Mesendoderm (in vitro differentiated cells): ENCODE results near the gene TAGLN2.

Source experiments
- DNase-seq: peaks from one replicate; pipeline ENCODE4 v3.0.0; 2013
- H2AK5ac ChIP-seq: 2 replicates; pipeline ENCODE4 v1.6.1; 2013; ENCODE audit warnings: low read length, inconsistent platforms
- H2BK120ac ChIP-seq: 2 replicates; pipeline ENCODE4 v1.6.1; 2013; ENCODE audit warnings: low read depth, mild to moderate bottlenecking, low read length, moderate library complexity, mixed read lengths
- H2BK15ac ChIP-seq: replicated peaks from 2 replicates; pipeline ENCODE4 v1.6.1; 2013; ENCODE audit warnings: low read depth, mild to moderate bottlenecking, moderate library complexity
- H2BK5ac ChIP-seq: 2 replicates; pipeline ENCODE4 v1.6.1; 2013; ENCODE audit warnings: low read length, inconsistent platforms
- H3K18ac ChIP-seq: 2 replicates; pipeline ENCODE4 v1.6.1; 2013; ENCODE audit warnings: mild to moderate bottlenecking, low read length, mixed read lengths
- H3K23ac ChIP-seq: one replicate; pipeline ENCODE4 v1.6.1; 2013; ENCODE audit warnings: low read length
- H3K27ac ChIP-seq: 2 replicates; pipeline ENCODE4 v1.5.1; 2013; ENCODE audit warnings: low read depth, mild to moderate bottlenecking, inconsistent platforms, low read length, moderate library complexity
- H3K27me3 ChIP-seq: 2 replicates; pipeline ENCODE4 v1.6.1; 2013; ENCODE audit warnings: low read length, control low read depth, mild to moderate bottlenecking, inconsistent platforms; ENCODE audit not compliant: insufficient read depth, poor library complexity
- H3K36me3 ChIP-seq: 2 replicates; pipeline ENCODE4 v1.6.1; 2013; ENCODE audit warnings: low read length, inconsistent platforms; ENCODE audit not compliant: control insufficient read depth, insufficient read depth
- H3K4ac ChIP-seq: one replicate; pipeline ENCODE4 v1.6.1; 2013; ENCODE audit warnings: low read depth, mild to moderate bottlenecking, low read length, moderate library complexity
- H3K4me1 ChIP-seq: 2 replicates; pipeline ENCODE4 v1.6.1; 2013; ENCODE audit warnings: low read depth, low read length, inconsistent platforms; ENCODE audit not compliant: control insufficient read depth
- H3K4me2 ChIP-seq: 2 replicates; pipeline ENCODE4 v1.6.1; 2013; ENCODE audit warnings: low read length
- H3K4me3 ChIP-seq: 2 replicates; pipeline ENCODE4 v1.5.1; 2013; ENCODE audit warnings: mild to moderate bottlenecking, low read length
- H3K56ac ChIP-seq: one replicate; pipeline ENCODE4 v1.6.1; 2013; ENCODE audit warnings: low read length
- H3K79me1 ChIP-seq: 2 replicates; pipeline ENCODE4 v1.6.1; 2013; ENCODE audit warnings: low read length, inconsistent platforms
- H3K79me2 ChIP-seq: 2 replicates; pipeline ENCODE4 v1.6.1; 2013; ENCODE audit warnings: mild to moderate bottlenecking, low read length; ENCODE audit not compliant: control insufficient read depth, insufficient read depth
- H3K9ac ChIP-seq: 2 replicates; pipeline ENCODE4 v1.6.1; 2013; ENCODE audit warnings: low read length, inconsistent platforms
- H4K5ac ChIP-seq: one replicate; pipeline ENCODE4 v1.6.1; 2013; ENCODE audit warnings: low read length
- H4K8ac ChIP-seq: one replicate; pipeline ENCODE4 v1.6.1; 2013; ENCODE audit warnings: low read depth, mild to moderate bottlenecking, control low read depth, low read length, moderate library complexity
- whole genome bisulfite sequencing: extraction: QIAGEN DNeasy Blood & Tissue Kit; methylation state at CpG from one replicate; pipeline ENCODE4 v1.1.7; 2013; ENCODE audit warnings: low lambda C conversion rate, missing lambda C conversion rate; ENCODE audit not compliant: insufficient coverage; ENCODE audit errors: extremely low coverage; 5-methylcytosine and 5-hydroxymethylcytosine counted together

TAGLN2 gene

DNA sequence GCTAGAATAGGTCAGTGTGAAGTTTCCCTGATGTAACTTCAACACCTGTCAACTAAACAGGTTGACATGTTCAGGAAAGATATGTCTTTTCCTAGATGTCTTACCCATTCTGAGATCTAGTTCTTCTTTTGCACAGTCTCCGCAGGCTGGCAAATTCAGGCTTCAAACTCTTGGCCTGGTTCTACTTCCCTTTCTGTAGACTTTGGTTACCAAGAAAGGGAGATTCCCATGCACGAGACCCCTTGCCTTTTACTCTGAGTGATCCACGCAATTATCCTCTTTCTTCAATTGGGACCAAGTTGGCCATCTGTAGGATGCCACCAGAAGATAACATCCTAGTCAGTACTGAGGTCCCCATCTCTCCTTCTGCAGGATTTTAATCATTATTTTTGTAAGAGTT is 27.3 kb downstream of the TAGLN2 start:
- no peaks in the 10 kb centered on the region for H3K27me3 ChIP-seq
- H3K4me3 ChIP-seq: no peak overlapping the region
- H3K56ac ChIP-seq: no peak overlapping the region
- H3K4me2 ChIP-seq: no peak overlapping the region
- H3K79me2 ChIP-seq: no peaks in the 10 kb centered on the region
- H3K79me1 ChIP-seq: no peaks in the 10 kb centered on the region
- H2BK15ac ChIP-seq: no peak overlapping the region
- H4K8ac ChIP-seq: no peak overlapping the region
- DNase-seq: no peak
- H3K36me3 ChIP-seq: no peaks in the 10 kb centered on the region
- H3K18ac ChIP-seq: no peak overlapping the region
- H3K9ac ChIP-seq: no peak overlapping the region
- no peak overlapping the region for H2AK5ac ChIP-seq
- no peak overlapping the region for H4K5ac ChIP-seq
- no CpG with 5 or more reads among the region's 3 CpGs for WGBS
- no peak overlapping the region for H2BK5ac ChIP-seq
- peaks cover 9% of the 10 kb centered on the region for H3K4me1 ChIP-seq
- H3K4ac ChIP-seq: no peak overlapping the region
- no peak overlapping the region for H3K23ac ChIP-seq
- no peak overlapping the region for H3K27ac ChIP-seq
- H2BK120ac ChIP-seq: no peak overlapping the region

GRCh38 chr1:159896546-159896930 is 28.8 kb downstream of the TAGLN2 start:
- Histone ChIP-seq H3K27me3 (no peaks in the 10 kb centered on the region), H2BK120ac (no peak overlapping the region), H3K36me3 (no peaks in the 10 kb centered on the region), H3K4ac (no peak overlapping the region), H2BK15ac (no peak overlapping the region), H3K79me1 (no peaks in the 10 kb centered on the region), H3K56ac (no peak overlapping the region), H2AK5ac (no peak overlapping the region), H3K27ac (no peak overlapping the region), H3K4me1 (peaks cover 9% of the 10 kb centered on the region), H3K4me3 (no peak overlapping the region), H3K23ac (no peak overlapping the region), H3K18ac (no peak overlapping the region), H4K8ac (no peak overlapping the region), H4K5ac (no peak overlapping the region), H2BK5ac (no peak overlapping the region), H3K4me2 (no peak overlapping the region), H3K79me2 (no peaks in the 10 kb centered on the region), H3K9ac (no peak overlapping the region)
- no peak for DNase-seq
- no CpG with 5 or more reads among the region's 3 CpGs for WGBS

- Histone ChIP-seq H3K4me2 (no peak overlapping the region), H3K23ac (no peak overlapping the region), H4K5ac (no peak overlapping the region), H3K79me1 (no peaks in the 10 kb centered on the region), H2BK15ac (no peak overlapping the region), H3K4ac (no peak overlapping the region), H4K8ac (no peak overlapping the region), H3K27me3 (no peaks in the 10 kb centered on the region), H2BK120ac (no peak overlapping the region), H3K56ac (no peak overlapping the region), H3K9ac (no peak overlapping the region), H3K79me2 (no peaks in the 10 kb centered on the region), H3K36me3 (no peaks in the 10 kb centered on the region), H3K4me1 (peaks cover 9% of the 10 kb centered on the region), H3K4me3 (no peak overlapping the region), H3K18ac (no peak overlapping the region), H2BK5ac (no peak overlapping the region), H3K27ac (no peak overlapping the region), H2AK5ac (no peak overlapping the region)
- WGBS: no CpG with 5 or more reads among the region's 6 CpGs
- DNase-seq: no peak
Observed at GRCh38 chr1:159895836-159896545, 29.3 kb downstream of the TAGLN2 start.

DNA sequence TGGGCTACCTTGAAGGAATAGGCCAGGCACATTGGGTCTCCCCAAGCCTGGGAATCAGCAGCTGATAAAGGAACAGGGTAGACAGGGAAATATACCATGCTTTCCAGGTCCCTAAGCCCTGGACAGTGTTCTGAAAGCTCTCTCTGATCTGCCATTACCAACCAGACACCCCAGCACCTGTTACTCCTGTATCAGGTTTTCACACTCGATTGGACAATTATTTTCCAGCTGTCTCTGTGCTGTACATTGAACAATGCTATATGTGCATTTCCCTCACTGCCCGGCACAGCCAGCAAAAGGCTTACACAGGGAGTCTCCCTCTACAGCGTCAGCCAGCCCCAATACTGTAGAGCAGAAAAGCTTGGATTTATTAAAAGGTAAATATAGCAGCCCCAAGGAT is 30.0 kb downstream of the TAGLN2 start:
- Histone ChIP-seq H4K5ac (no peak overlapping the region), H2BK15ac (no peak overlapping the region), H3K27ac (no peak overlapping the region), H2BK5ac (no peak overlapping the region), H3K27me3 (no peaks in the 10 kb centered on the region), H2AK5ac (no peak overlapping the region), H3K23ac (no peak overlapping the region), H3K36me3 (no peaks in the 10 kb centered on the region), H3K4me3 (no peak overlapping the region), H3K4me1 (peaks cover 6% of the 10 kb centered on the region), H4K8ac (no peak overlapping the region), H3K56ac (no peak overlapping the region), H3K4ac (no peak overlapping the region), H3K18ac (no peak overlapping the region), H3K4me2 (no peak overlapping the region), H3K9ac (no peak overlapping the region), H3K79me1 (no peaks in the 10 kb centered on the region), H2BK120ac (no peak overlapping the region), H3K79me2 (no peaks in the 10 kb centered on the region)
- no CpG with 5 or more reads among the region's 3 CpGs for WGBS
- DNase-seq: no peak

DNA sequence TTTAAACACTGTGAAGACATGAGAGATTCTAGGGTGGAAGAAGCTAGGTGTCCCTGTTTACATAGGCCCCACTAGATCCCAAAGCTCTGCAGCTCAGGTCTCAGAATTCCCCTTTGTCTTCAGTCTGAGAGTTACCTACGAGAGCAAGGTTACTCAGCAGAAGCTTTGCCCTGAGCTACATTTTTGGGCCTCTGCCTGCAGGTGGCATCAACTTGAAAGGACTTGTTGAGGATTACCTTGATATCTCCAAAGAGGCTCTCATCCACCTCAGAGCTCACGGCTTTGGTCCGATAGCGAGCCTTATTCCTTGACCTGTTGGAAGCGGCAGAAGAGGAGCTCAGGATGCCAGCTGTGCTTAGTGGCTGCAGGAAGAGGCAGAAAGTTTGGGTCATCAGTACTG is 32.4 kb downstream of the TAGLN2 start:
- Histone ChIP-seq H3K4ac (no peak overlapping the region), H3K27me3 (no peaks in the 10 kb centered on the region), H3K79me1 (no peaks in the 10 kb centered on the region), H4K8ac (no peak overlapping the region), H3K27ac (no peak overlapping the region), H4K5ac (no peak overlapping the region), H3K56ac (peak overlapping the region; percentile 27), H3K4me1 (peaks cover 5% of the 10 kb centered on the region), H3K4me3 (no peak overlapping the region), H3K18ac (peak overlapping the region; percentile 3), H2BK120ac (no peak overlapping the region), H2BK15ac (no peak overlapping the region), H2BK5ac (no peak overlapping the region), H3K79me2 (no peaks in the 10 kb centered on the region), H3K4me2 (no peak overlapping the region), H2AK5ac (no peak overlapping the region), H3K23ac (no peak overlapping the region), H3K36me3 (no peaks in the 10 kb centered on the region), H3K9ac (no peak overlapping the region)
- WGBS: no CpG with 5 or more reads among the region's 5 CpGs
- DNase-seq: peak; percentile 85
